ENCODE data around the gene MATN4. TPM values are rescaled to one million over a fixed set of nuclear protein-coding genes. Genes with fewer than 3 reads are reported as not detected.

The MATN4 gene
- total and polyA plus RNA-seq, 2 of the 13 experiments (the other 11 are each of a cell fraction or from before 2014, with no cell fraction given) = not detected

DNA sequence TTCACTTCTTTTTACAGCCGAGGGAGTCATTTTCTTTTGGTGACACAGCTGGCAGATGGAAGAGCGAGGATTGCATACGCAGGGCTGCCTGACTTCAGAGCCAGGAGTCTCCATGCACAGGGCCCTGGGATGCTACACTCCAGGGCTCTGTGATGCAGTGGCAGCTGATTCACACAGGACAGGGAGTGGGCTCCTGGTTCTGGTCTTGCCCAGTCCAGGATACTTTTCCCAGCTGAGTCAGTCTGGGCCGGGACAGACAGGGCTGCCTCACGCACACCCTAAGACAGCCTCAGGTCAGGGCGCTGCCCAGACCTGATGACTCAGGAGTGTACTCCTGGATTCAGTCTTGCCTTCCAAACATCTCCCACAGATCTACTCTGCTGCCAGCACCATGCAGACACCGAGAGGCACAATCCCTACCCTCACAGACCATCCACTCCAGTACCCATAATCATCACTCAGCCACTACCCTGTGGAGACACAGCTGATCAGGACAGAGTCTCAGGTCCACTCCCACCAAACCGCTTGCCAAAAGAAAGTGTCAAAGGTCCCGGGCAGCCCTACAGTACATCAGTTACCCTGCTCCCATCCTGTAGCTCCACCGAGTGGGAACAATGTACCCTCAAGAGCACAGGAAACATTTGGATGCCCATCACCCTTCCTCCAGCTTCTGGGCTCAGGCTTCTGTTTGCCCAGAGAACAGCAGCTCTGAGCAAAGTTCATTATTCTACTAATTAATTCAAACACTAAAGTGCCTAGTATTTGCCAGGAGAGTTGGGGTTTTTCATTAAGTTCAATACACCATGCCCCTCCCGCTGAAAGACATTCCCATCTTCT is 28.6 kb upstream of the MATN4 start (continued):
- TF ChIP-seq, protein P1, sequence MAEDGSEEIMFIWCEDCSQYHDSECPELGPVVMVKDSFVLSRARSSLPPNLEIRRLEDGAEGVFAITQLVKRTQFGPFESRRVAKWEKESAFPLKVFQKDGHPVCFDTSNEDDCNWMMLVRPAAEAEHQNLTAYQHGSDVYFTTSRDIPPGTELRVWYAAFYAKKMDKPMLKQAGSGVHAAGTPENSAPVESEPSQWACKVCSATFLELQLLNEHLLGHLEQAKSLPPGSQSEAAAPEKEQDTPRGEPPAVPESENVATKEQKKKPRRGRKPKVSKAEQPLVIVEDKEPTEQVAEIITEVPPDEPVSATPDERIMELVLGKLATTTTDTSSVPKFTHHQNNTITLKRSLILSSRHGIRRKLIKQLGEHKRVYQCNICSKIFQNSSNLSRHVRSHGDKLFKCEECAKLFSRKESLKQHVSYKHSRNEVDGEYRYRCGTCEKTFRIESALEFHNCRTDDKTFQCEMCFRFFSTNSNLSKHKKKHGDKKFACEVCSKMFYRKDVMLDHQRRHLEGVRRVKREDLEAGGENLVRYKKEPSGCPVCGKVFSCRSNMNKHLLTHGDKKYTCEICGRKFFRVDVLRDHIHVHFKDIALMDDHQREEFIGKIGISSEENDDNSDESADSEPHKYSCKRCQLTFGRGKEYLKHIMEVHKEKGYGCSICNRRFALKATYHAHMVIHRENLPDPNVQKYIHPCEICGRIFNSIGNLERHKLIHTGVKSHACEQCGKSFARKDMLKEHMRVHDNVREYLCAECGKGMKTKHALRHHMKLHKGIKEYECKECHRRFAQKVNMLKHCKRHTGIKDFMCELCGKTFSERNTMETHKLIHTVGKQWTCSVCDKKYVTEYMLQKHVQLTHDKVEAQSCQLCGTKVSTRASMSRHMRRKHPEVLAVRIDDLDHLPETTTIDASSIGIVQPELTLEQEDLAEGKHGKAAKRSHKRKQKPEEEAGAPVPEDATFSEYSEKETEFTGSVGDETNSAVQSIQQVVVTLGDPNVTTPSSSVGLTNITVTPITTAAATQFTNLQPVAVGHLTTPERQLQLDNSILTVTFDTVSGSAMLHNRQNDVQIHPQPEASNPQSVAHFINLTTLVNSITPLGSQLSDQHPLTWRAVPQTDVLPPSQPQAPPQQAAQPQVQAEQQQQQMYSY (CRISPR knock-in tag; IDR thresholded peaks at IDR 0.05) = no peak
- TF ChIP-seq ZNF367 (CRISPR knock-in tag; IDR thresholded peaks at IDR 0.05; ENCODE audit: borderline replicate concordance) (no peak), MEIS1 (CRISPR knock-in tag; IDR thresholded peaks at IDR 0.05; ENCODE audit: borderline replicate concordance) (peak; percentile 53; the same call in 1 of the 2 replicates), RAD51 (IDR thresholded peaks at IDR 0.05; ENCODE audit: borderline replicate concordance) (no peak), TAF15 (IDR thresholded peaks at IDR 0.05; ENCODE audit: low read depth, low read length, poor library complexity, severe bottlenecking) (no peak), ZMAT3 (CRISPR knock-in tag; conservative IDR thresholded peaks at IDR 0.05) (0 out of 2 replicates have a peak, but pooled peaks have one; percentile 24), SAFB2 (CRISPR knock-in tag; IDR thresholded peaks at IDR 0.05; ENCODE audit: borderline replicate concordance, low read depth) (0 out of 2 replicates have a peak, but pooled peaks have one; percentile 13), GFI1 (CRISPR knock-in tag; IDR thresholded peaks at IDR 0.05; ENCODE audit: borderline replicate concordance) (peak; percentile 55; the same call in 1 of the 2 replicates), SYNCRIP (IDR thresholded peaks at IDR 0.05; ENCODE audit: insufficient read depth, low read depth, low read length) (no peak), ZNF136 (CRISPR knock-in tag; IDR thresholded peaks at IDR 0.05; ENCODE audit: low read depth) (0 out of 2 replicates have a peak, but pooled peaks have one; percentile 39), AHR (CRISPR knock-in tag; IDR thresholded peaks at IDR 0.05) (peak; percentile 53; the same call in 1 of the 2 replicates)
- TF ChIP-seq, protein P2, sequence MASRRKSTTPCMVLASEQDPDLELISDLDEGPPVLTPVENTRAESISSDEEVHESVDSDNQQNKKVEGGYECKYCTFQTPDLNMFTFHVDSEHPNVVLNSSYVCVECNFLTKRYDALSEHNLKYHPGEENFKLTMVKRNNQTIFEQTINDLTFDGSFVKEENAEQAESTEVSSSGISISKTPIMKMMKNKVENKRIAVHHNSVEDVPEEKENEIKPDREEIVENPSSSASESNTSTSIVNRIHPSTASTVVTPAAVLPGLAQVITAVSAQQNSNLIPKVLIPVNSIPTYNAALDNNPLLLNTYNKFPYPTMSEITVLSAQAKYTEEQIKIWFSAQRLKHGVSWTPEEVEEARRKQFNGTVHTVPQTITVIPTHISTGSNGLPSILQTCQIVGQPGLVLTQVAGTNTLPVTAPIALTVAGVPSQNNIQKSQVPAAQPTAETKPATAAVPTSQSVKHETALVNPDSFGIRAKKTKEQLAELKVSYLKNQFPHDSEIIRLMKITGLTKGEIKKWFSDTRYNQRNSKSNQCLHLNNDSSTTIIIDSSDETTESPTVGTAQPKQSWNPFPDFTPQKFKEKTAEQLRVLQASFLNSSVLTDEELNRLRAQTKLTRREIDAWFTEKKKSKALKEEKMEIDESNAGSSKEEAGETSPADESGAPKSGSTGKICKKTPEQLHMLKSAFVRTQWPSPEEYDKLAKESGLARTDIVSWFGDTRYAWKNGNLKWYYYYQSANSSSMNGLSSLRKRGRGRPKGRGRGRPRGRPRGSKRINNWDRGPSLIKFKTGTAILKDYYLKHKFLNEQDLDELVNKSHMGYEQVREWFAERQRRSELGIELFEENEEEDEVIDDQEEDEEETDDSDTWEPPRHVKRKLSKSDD (CRISPR knock-in tag; IDR thresholded peaks at IDR 0.05; ENCODE audit: low read depth) = no peak
- TF ChIP-seq, protein P3, sequence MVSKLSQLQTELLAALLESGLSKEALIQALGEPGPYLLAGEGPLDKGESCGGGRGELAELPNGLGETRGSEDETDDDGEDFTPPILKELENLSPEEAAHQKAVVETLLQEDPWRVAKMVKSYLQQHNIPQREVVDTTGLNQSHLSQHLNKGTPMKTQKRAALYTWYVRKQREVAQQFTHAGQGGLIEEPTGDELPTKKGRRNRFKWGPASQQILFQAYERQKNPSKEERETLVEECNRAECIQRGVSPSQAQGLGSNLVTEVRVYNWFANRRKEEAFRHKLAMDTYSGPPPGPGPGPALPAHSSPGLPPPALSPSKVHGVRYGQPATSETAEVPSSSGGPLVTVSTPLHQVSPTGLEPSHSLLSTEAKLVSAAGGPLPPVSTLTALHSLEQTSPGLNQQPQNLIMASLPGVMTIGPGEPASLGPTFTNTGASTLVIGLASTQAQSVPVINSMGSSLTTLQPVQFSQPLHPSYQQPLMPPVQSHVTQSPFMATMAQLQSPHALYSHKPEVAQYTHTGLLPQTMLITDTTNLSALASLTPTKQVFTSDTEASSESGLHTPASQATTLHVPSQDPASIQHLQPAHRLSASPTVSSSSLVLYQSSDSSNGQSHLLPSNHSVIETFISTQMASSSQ (IDR thresholded peaks at IDR 0.05; ENCODE audit: low read depth) = no peak
- TF ChIP-seq, protein P3 (CRISPR knock-in tag; IDR thresholded peaks at IDR 0.05; ENCODE audit: borderline replicate concordance) = 0 out of 2 replicates have a peak, but pooled peaks have one; percentile 5
- TF ChIP-seq, protein P4, sequence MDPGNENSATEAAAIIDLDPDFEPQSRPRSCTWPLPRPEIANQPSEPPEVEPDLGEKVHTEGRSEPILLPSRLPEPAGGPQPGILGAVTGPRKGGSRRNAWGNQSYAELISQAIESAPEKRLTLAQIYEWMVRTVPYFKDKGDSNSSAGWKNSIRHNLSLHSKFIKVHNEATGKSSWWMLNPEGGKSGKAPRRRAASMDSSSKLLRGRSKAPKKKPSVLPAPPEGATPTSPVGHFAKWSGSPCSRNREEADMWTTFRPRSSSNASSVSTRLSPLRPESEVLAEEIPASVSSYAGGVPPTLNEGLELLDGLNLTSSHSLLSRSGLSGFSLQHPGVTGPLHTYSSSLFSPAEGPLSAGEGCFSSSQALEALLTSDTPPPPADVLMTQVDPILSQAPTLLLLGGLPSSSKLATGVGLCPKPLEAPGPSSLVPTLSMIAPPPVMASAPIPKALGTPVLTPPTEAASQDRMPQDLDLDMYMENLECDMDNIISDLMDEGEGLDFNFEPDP (CRISPR knock-in tag; conservative IDR thresholded peaks at IDR 0.05) = no peak
